Stimulated activated CD4-positive, alpha-beta T cell treated with anti-CD3 and anti-CD28 coated beads, Interleukin-1b, Interleukin-23, amount 100 ng/mL, for 1 hour (primary cell): Measurements from ENCODE around the gene ANKZF1.
"Not testable (repeated sequence)": the region's sequence is repeated elsewhere in the genome, so short reads cannot be mapped to it uniquely, and the experiment has no call there.

ENCODE experiments used
- DNase-seq, 2 donors: peaks; one replicate each; pipeline ENCODE4 v3.0.0-alpha.2; 2020; ENCODE audit warnings: low read depth in 2 of 2

The ANKZF1 gene

GRCh38 chr2:219253753-219254589 lies 24.4 kb downstream of the ANKZF1 start, which contains the start of gene TUBA4A:
Gene TUBA4A, minus strand, starts transcription at chr2:219253918. Its CDS starts 60 bp downstream, at chr2:219253858.
- peak; percentile 84 to 87 for DNase-seq

- no peak for DNase-seq
Observed at GRCh38 chr2:219254590-219255201, 25.1 kb downstream of the ANKZF1 start.

DNA sequence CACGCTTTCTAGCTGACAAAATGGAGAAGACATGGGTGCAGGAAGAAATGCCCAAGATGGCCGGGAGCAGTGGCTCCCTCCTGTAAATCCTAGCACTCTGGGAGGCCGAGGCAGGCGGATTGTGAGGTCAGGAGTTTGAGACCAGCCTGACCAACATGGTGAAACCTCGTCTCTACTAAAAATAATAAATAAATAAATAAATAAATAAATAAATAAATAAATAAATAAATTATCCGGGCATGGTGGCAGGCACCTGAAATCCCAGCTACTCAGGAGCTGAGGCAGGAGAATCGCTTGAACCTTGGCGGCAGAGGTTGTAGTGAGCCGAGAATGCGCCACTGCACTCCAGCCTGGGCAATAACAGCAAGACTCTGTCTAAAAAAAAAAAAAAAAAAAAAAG lies 29.3 kb downstream of the ANKZF1 start:
- DNase-seq = not testable (repeated sequence)

GRCh38 chr2:219261024-219261855 lies 31.6 kb downstream of the ANKZF1 start:
- no peak for DNase-seq

DNA sequence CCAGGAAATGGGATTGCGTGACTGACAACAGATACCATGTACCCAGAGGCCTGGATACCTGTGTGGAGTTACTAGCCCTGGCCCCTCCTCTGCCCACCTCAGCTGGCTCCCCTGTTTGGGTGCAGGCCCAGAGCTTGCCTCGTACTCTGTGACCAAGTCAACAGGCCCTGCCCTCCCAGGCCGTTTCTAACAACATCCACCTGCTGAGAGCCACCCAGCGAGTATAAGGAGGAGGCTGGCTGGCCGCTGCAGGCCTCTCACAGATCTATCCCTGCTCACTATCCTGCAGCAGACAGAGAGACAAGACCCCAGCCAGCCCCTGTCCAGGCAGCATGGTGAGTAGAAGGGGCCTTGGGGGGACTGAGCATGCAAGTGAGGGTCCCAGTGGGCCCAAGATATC lies 36.6 kb downstream of the ANKZF1 start:
- no peak for DNase-seq

- DNase-seq = no peak
Observed at GRCh38 chr2:219266886-219267285, 37.3 kb downstream of the ANKZF1 start.

DNA sequence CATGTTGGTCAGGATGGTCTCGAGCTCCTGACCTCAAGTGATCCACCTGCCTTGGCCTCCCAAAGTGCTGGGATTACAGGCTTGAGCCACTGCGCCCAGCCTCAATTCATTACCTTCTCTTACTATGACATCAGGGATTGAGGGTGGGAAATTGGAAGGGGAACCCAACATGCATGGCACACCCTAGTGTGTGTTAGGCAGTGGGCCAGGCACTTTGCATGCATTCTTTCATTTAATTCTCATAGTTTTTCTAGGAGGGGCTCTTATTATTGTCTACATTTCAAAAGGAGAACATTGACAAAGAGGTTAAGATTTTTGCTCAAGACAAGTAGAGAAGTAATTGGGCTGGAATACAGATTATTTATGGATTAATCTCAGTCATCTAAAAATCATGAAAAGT lies 38.7 kb downstream of the ANKZF1 start:
- DNase-seq = no peak

GRCh38 chr2:219269362-219270054 lies 39.9 kb downstream of the ANKZF1 start:
- no peak for DNase-seq

GRCh38 chr2:219270055-219270372 lies 40.4 kb downstream of the ANKZF1 start:
- DNase-seq = no peak

GRCh38 chr2:219271021-219271420 lies 41.4 kb downstream of the ANKZF1 start:
- no peak for DNase-seq

- no peak for DNase-seq
Observed at GRCh38 chr2:219272356-219272755, 42.8 kb downstream of the ANKZF1 start.

DNA sequence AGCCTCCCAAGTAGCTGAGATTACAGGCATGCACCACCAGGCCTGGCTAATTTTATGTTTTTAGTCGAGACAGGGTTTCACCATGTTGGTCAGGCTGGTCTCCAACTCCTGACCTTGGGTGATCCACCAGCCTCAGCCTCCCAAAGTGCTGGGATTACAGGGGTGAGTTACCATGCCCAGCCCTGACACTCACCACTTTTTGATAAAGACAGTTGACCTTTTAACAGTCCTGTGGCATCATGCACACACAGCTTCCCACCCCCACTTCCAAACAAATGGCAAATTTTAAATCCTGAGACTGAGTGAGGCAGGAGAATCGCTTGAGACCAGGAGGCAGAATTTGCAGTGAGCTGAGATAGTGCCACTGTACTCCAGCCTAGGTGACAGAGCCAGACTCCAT lies 43.4 kb downstream of the ANKZF1 start:
- no peak for DNase-seq

GRCh38 chr2:219273937-219274336 lies 44.3 kb downstream of the ANKZF1 start:
- no peak for DNase-seq

DNA sequence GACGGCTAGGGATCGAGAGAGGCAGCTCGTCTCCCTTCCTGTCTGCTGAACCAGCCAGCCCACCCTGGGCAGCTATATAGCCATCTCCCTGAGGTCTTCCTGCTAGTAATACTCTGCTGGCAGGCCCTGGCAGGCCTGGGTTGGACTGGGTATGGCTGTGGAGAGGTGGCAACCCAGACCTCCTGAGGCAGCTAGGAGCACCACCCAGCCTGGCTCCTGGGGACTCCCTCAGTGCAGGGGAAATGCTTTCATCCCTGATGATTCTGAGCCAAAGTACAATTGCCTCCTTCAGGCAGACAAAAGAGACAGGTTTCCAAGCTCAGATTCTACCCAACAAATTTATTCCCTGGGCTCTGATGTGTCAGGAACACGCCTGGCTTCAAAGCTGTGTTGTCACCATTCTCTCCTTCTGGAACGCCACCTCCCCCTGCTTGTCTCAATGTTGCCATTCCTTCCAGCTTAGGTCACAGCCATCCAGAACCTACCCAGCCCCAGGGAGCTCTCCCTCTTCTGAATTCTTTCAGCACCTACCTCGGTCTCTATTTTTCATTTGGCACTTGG lies 44.8 kb downstream of the ANKZF1 start:
- no peak for DNase-seq

DNA sequence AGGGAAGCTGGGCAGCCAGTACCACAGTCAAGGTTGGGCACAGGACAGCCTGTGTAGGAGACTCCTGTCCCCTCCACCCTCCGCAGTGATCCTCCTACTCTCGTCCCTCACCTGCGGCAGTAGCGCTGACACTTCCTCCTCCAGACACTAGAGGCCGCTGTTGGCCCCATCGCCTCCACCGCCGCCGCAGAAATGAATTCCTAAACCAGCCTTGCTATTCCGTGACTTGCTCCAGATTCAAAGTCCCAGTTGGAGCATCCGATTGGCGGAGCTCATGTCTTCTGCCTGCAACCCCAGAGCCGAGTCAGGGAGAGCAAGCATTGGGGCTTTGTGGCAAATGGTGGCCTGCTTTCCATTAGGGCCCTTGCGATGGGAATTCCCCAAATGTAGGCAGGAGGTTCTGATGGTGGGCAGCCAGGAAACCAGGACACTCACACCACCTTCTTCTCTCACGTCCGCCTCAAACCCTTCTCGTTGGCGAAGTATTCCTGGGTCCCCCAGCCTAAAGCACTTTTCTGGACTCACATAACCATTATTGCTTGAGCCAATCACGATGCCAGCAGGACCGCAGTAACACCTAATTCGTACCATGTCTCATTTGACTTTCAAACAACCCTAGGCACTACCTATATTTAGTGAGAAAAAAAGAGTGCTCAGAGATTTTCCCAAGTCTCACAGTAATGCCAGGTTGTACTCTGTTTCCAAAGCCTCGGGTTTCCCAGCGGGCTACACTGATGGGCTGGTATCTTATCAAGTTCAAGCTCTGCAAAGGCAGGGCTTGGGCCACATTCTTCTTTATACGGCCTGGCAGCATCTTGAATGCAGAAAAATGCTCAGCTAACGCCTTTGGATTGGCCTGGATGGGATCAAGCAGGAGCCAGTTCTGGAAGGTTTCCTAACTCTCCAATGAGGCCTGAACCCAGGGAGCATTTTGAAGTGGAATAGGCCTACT lies 48.4 kb downstream of the ANKZF1 start:
- peak; percentile 42 to 56 for DNase-seq

DNA sequence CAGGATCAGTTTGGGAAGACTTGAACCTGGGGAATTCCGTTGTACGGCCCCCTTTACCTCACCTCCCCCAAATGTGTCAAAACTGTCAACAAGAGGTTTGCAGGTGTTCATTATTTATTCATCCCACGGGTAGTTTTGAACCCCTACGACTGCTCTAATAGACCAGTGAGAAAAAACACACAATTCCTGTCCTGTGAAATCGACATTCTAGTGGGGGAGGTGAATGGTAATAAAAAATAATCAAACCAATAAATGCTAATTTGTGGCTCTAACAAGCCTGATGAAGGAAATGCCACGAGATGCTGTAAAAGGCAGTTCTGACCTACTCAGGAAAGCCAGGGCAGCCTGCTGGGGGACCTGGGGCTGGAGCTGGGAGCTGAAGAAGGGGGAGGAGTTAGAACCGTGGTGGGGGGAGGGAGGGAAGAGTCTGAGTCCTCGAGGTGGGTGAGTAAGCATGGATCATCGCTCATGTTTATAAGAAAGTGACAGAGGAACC lies 49.1 kb downstream of the ANKZF1 start:
- no peak for DNase-seq

DNA sequence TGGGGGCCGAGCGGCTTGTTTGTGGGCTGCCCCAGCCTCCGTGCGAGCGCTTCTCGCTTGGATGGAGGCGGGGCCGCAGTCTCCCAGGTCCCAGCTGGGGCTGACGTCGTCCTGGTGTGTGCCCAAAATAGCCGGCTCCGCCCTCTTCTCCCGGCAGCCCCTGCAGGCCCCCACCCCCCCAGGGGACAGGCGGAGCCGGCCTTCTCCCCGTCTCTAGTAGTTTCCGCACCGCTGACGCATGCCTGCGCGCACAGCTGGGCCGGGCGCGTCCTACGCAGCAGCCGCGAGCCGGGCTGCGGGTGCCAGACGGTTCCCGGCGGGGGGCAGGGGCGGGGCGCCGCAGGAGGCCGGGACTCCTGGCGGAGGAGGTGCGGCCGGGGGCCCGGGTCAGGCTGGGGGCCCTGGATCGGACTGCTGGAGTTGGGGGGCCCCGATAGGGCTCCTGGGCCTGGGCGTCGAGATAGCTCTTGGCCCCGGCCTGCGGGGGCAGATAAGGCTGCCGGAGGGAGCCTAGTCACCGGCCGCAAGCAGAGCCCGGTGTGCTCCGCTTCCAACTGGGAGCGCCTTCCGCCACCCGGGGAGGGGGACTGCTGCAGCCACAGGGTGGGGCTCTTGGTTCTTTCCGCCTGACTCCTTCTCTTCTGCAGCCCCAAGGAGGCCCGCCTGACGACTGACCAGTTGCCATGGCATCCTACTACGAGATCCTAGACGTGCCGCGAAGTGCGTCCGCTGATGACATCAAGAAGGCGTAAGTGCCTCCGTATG lies 49.7 kb downstream of the ANKZF1 start, which contains the start of gene DNAJB2:
Gene DNAJB2, plus strand, starts transcription at position 216 of the 765 bp plus-strand sequence. Its CDS starts 468 bp downstream, at position 684.
- DNase-seq = peak; percentile 95 to 96

DNA sequence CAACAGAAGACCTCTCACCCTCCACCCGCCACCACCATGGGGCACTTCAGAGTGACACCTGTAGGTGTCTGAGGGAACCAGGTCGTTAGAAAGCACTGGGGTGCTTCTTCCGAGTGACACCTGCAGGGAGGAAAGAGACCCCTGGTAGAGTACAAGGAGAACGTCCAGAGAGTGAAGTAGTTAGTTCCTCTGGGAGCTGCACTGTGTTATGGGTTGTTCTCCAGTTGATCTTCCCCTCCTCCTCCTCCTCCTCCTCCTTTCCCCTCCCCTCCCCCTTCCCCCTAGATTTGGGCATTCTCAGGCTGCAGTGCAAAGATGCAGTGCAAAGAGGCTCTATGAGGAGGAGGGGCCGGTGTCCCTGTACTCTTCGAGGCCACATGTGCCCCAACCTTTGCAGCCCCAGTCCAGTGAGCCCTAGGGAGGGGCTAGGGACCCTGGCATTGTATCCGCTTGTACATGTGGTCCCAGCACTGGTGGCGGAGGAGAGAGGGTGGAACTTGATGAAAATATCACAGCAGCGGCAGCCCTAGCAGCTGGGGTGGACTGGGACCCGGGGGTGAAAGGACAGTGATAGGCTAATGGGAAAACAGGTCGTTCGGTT lies 50.4 kb downstream of the ANKZF1 start:
- DNase-seq = no peak

DNA sequence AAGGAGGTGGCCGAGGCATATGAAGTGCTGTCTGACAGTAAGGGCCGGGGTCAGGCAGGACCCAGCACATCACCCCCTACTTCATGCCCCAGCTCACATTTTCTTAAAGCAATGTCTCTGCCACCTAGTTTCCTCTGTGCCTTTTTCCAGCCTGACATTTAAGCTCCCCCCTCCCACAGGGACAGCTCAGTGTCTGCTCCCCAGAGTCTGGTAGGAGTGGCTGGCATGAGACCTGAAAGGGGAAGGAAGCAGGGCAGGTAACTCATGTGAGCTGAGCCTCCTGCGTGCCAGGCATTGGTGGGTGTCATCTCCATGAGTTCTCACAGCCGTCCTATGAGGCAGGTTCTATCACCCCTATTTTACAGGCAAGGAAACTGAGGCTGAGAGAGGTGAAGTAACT lies 51.0 kb downstream of the ANKZF1 start:
- no peak for DNase-seq
